GM19324 (cell line): ENCODE measurements around the gene GALNT2.

Experiments
- ATAC-seq: cut with Tn5 transposase; IDR thresholded peaks from one replicate; pipeline ENCODE4 v1.9.1; 2021; ENCODE audit warnings: mild to moderate bottlenecking, moderate library complexity; ENCODE audit not compliant: unreplicated experiment, low FRiP score

Gene GALNT2

GRCh38 chr1:230066466-230067404, at the start of gene GALNT2:
GALNT2 (plus strand) TSS chr1:230067238; CDS start chr1:230067281, 43 bp downstream.
- peak; percentile 95 for ATAC-seq

GRCh38 chr1:230020451-230020850, 46.6 kb upstream of the GALNT2 start:
- no peak for ATAC-seq

GRCh38 chr1:230022666-230023380, 44.2 kb upstream of the GALNT2 start:
- ATAC-seq: no peak

DNA sequence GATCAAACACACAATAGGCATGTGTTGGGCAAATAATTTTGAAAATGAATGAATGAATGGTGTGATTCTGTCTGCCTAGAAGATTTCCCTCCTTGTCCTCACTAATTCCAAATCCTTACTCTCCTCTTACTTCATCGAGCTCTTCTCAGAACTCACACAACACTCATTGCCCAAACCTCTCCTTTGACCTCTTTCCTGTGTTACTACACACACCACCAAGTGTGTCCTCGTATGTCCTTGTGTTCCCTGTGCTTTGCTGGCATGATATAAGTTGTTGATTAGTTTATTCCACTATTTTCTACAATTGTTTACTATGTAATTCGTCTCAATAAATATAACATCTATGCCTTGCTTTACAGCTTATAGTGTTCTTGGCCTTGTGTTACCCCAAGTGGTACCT, 41.4 kb upstream of the GALNT2 start:
- ATAC-seq: no peak

DNA sequence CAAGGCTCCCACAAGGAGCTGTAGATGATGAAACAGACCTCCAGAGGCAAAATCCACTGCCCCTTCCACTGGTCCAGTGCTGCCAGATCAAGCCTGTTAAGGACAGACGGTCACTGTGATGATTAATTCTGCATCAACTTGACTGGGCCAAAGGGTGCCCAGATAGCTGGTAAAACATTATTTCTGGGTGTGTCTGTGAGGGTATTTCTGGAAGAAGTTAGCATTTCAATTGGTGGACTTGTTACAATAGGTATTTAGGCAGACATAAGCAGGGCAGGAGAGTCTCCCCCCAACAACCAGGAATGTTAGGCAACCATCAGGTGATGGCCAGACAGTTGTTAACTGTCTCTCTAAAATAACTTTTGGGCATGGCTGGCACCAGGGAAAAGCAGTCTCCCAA, 40.9 kb upstream of the GALNT2 start:
- no peak for ATAC-seq

DNA sequence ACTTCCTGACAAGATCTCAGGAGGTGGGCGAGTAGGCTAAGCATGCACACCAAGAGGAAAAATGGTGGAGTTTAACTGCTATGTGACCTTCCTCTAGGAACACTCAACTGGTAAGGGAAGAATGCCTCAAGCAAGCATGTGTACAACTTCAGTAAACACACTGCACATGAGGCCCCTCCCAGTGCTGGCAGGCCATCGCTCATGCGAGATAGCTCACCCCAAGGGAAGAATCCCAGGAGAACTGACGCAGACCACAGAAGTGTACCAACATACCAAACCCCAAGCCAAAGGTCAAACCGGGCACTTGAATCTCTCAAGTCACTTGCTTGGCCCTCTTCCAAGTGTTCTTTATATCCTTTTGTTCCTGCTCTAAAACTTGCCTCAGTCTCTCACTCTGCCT, 40.5 kb upstream of the GALNT2 start:
- ATAC-seq: no peak

DNA sequence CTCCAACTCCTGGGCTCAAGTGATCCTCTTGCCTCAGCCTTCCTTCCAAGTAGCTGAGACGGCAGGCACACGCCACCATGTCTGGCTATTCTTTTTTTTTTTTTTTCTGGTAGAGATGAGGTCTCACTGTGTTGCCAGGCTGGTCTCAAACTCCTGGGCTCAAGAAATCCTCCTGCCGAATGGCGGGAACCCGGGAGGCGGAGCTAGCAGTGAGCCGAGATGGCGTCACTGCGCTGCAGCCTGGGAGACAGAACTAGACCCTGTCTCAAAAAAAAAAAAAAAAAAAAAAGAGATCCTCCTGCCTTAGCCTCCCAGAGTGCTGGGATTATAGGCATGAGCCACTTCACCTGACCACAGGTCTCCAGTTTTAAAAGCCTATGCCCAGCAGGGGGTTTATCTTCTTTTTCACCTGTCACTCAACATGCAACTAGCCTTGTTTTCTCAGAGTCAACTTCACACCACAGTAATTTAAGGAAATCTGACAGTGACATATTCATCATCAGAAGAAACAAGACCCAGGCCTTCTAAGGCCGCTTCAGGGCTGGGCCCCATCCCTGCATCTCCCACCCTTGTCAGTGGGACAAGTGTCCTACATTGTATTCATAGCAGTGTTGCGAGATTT, 38.3 kb upstream of the GALNT2 start:
- no peak for ATAC-seq

GRCh38 chr1:230029244-230029941, 37.6 kb upstream of the GALNT2 start:
- no peak for ATAC-seq

- no peak for ATAC-seq
Observed at GRCh38 chr1:230030122-230030821, 36.8 kb upstream of the GALNT2 start.

DNA sequence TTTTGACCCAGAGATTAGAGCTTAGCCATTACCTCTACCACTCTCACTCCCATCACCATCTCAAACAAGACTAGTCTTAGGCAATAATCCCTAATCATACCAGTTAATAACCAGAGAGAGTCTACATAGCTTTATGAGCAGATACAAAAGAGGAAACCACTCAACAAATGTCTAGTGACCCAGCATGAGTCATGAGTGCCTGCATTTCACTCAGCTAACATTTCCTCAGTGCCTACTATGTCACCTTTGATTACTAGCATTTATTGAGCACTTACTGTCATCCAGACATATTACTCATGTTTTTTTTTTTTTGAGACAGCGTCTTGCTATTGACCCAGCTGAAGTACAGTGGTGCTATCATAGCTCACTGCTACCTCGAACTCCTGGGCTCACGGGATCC, 35.9 kb upstream of the GALNT2 start:
- no peak for ATAC-seq

DNA sequence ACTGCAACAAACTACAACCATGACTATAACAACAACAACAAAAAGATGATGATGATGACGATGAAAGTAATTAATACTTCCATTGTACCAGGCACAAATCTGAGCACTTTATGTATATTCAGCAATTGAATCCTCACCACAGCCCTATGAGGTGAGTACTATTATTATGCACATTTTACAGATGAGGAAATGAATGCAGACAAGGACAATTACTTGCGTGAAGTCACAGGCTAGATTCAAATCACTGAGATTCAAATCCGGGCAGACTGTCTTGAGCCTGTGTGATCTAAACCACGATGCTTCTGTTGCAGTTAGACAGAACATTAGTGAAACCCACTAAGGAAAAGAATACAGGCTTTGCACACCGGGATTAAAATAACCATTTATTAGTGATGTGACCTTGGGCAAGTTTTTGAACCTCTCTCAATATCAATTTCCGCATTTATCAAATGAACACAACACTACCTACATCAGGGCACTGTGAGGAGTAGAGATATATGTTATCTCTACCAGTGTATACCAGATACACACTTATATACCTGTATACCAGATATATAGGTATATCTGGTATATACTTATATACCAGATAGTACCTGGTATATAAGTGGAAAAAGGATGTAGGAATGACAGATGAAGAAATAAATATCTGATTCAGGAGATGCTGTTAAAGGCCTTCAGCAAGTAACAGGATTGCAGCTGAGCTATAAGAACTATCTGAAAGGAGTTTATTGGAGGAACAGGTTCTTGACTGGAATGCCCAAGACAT, 34.3 kb upstream of the GALNT2 start:
- ATAC-seq: no peak

DNA sequence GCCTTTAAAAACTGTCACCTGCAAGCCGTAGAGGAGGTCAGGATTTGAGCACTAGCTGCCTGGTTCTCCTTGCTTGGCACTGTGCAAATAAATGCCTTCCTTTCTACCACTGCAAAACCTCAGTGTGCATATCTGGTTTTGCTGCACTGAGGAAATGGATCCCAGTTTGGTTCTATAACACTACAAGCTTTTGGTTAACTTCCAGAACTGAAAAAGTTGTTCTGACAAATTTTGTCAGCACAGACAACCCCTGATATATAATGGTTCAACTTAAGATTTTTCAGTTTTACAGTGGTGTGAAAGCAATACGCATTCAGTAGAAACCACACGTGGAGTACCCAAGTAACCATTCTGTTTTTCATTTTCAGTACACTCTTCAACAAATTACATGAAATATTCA, 29.8 kb upstream of the GALNT2 start:
- no peak for ATAC-seq

DNA sequence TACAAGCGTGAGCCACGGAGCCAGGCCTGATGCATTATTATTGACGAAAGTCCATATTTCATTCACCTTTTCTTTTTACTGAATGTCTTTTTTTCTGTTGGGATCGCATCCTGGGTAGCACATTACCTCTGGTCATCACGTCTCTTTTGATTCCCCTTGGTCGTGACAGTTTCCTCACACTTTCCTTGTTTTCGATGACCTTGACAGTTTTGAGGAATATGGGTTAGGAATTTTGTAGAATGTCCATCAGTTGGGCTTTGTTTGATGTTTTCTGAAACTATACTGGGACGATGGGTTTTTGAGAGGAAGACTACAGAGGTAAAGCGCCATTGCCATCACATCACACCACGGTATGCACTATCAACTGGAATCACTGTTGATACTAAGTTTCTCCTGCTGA, 26.6 kb upstream of the GALNT2 start:
- ATAC-seq: no peak

GRCh38 chr1:230043081-230043480, 24.0 kb upstream of the GALNT2 start:
- no peak for ATAC-seq

- no peak for ATAC-seq
Observed at GRCh38 chr1:230044729-230045128, 22.3 kb upstream of the GALNT2 start.

- no peak for ATAC-seq
Observed at GRCh38 chr1:230047114-230047865, 19.7 kb upstream of the GALNT2 start.

- ATAC-seq: no peak
Observed at GRCh38 chr1:230048322-230048721, 18.7 kb upstream of the GALNT2 start.

GRCh38 chr1:230048922-230049321, 18.1 kb upstream of the GALNT2 start:
- no peak for ATAC-seq

DNA sequence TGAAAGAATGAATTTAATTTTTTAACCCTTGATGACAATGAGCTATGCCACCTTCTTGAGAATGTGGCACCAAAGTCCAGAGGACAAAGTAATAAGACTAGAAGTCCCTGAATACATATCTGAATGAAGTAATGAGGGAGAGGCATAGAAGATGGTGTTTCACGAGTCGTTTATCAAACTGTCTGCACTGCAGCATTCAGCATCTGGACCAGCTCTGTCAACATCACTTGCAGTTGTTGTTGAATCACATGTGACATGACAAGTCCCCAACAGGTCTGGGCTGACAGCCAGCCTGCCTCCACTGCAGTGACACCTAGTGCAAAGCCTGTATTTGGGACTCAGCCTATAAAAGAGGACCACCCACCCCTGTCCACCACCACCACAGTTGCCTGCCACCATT, 17.3 kb upstream of the GALNT2 start:
- ATAC-seq: no peak
